OCI-LY3 (cell line): Measurements from ENCODE around the gene VPS13D.

ENCODE experiments used
- H2AFZ ChIP-seq: fragments of 200-600, 300-600 bp; shearing (Covaris generic); 2 replicates; pipeline ENCODE4 v1.6.0; 2014; ENCODE audit warnings: antibody characterized with exemption, low read depth, low read length
- H3K27ac ChIP-seq: fragments of 200-600, 300-600 bp; sonication (generic); 2 replicates; pipeline ENCODE4 v1.5.1; 2014; ENCODE audit warnings: mild to moderate bottlenecking, low read length, moderate library complexity, mixed read lengths
- H3K27me3 ChIP-seq: fragments of 200-600, 300-600 bp; sonication (generic); 2 replicates; pipeline ENCODE4 v1.6.1; 2014; ENCODE audit warnings: low read depth, low read length, mixed read lengths
- H3K36me3 ChIP-seq: fragments of 200-600, 300-600 bp; sonication (generic); replicated peaks from 2 replicates; pipeline ENCODE3; 2014; ENCODE audit warnings: low read depth, low read length, mixed read lengths
- H3K4me1 ChIP-seq: fragments of 300-600, 200-600 bp; sonication (generic); 2 replicates; pipeline ENCODE4 v1.6.1; 2014; ENCODE audit warnings: low read length, mixed read lengths
- H3K4me2 ChIP-seq: fragments of 200-600, 300-600 bp; sonication (generic); 2 replicates; pipeline ENCODE4 v1.6.1; 2014; ENCODE audit warnings: low read length, mixed read lengths
- H3K4me3 ChIP-seq: fragments of 300-600, 200-600 bp; sonication (generic); 2 replicates; pipeline ENCODE4 v1.5.1; 2014; ENCODE audit warnings: antibody characterized with exemption, mild to moderate bottlenecking, low read length, moderate library complexity
- H3K79me2 ChIP-seq: fragments of 300-600, 200-600 bp; shearing (Covaris generic); 2 replicates; pipeline ENCODE4 v1.6.1; 2014; ENCODE audit warnings: mild to moderate bottlenecking, low read length, mixed read lengths
- H3K9ac ChIP-seq: fragments of 300-600, 200-600 bp; shearing (Covaris generic); 2 replicates; pipeline ENCODE4 v1.6.0; 2014; ENCODE audit warnings: mild to moderate bottlenecking, low read length, moderate library complexity
- H3K9me3 ChIP-seq: fragments of 200-600, 300-600 bp; shearing (Covaris generic); 2 replicates; pipeline ENCODE4 v1.6.1; 2014; ENCODE audit warnings: low read length, mixed read lengths; ENCODE audit not compliant: insufficient read depth
- H4K20me1 ChIP-seq: fragments of 200-600, 300-600 bp; sonication (generic); 2 replicates; pipeline ENCODE4 v1.6.1; 2016; ENCODE audit warnings: low read length, mixed read lengths; ENCODE audit not compliant: insufficient read depth
- CTCF ChIP-seq: fragments of 200-600, 300-600 bp; sonication (generic); IDR thresholded peaks from 2 replicates; pipeline ENCODE4 v1.5.1; 2014; ENCODE audit warnings: antibody characterized with exemption, low read length, low read depth
- EZH2phosphoT487 ChIP-seq: fragments of 200-600 bp; shearing (Covaris generic); IDR thresholded peaks from 2 replicates; pipeline ENCODE4 v1.6.1; 2018; ENCODE audit warnings: antibody characterized with exemption, mixed run types, low read depth

VPS13D gene

GRCh38 chr1:12407050-12407961 lies 177.5 kb downstream of the VPS13D start:
- no peaks in the 10 kb centered on the region for H3K4me1 ChIP-seq
- no peaks in the 10 kb centered on the region for H3K79me2 ChIP-seq
- TF ChIP-seq EZH2phosphoT487 (no peak), CTCF (peak; percentile 49)
- no peak overlapping the region for H3K4me2 ChIP-seq
- H3K4me3 ChIP-seq: no peak overlapping the region
- H3K27me3 ChIP-seq: no peaks in the 10 kb centered on the region
- no peak overlapping the region for H3K9ac ChIP-seq
- H3K27ac ChIP-seq: no peak overlapping the region
- H3K36me3 ChIP-seq: peaks cover 9% of the 10 kb centered on the region
- H2AFZ ChIP-seq: no peak overlapping the region
- no peaks in the 10 kb centered on the region for H4K20me1 ChIP-seq
- H3K9me3 ChIP-seq: no peaks in the 10 kb centered on the region

GRCh38 chr1:12407962-12408454 lies 178.2 kb downstream of the VPS13D start:
- Histone ChIP-seq H3K27me3 (no peaks in the 10 kb centered on the region), H3K4me1 (no peaks in the 10 kb centered on the region), H3K9me3 (no peaks in the 10 kb centered on the region), H3K4me2 (no peak overlapping the region), H3K9ac (no peak overlapping the region), H3K27ac (no peak overlapping the region), H2AFZ (no peak overlapping the region), H4K20me1 (no peaks in the 10 kb centered on the region), H3K4me3 (no peak overlapping the region), H3K79me2 (no peaks in the 10 kb centered on the region), H3K36me3 (peaks cover 9% of the 10 kb centered on the region)
- TF ChIP-seq CTCF (no peak), EZH2phosphoT487 (no peak)

- no peak overlapping the region for H3K27ac ChIP-seq
- no peak for TF ChIP-seq CTCF
- TF ChIP-seq EZH2phosphoT487: no peak
- no peaks in the 10 kb centered on the region for H3K79me2 ChIP-seq
- no peaks in the 10 kb centered on the region for H3K4me1 ChIP-seq
- no peak overlapping the region for H3K4me2 ChIP-seq
- H2AFZ ChIP-seq: no peak overlapping the region
- no peaks in the 10 kb centered on the region for H3K9me3 ChIP-seq
- H3K27me3 ChIP-seq: no peaks in the 10 kb centered on the region
- no peak overlapping the region for H3K9ac ChIP-seq
- peaks cover 9% of the 10 kb centered on the region for H3K36me3 ChIP-seq
- no peaks in the 10 kb centered on the region for H4K20me1 ChIP-seq
- no peak overlapping the region for H3K4me3 ChIP-seq
Measured at GRCh38 chr1:12408662-12409061, 178.8 kb downstream of the VPS13D start.

- Histone ChIP-seq H3K27me3 (no peaks in the 10 kb centered on the region), H3K4me1 (no peaks in the 10 kb centered on the region), H3K4me2 (no peak overlapping the region), H3K4me3 (no peak overlapping the region), H2AFZ (no peak overlapping the region), H3K79me2 (no peaks in the 10 kb centered on the region), H3K27ac (no peak overlapping the region), H3K9ac (no peak overlapping the region), H4K20me1 (no peaks in the 10 kb centered on the region), H3K36me3 (peaks cover 9% of the 10 kb centered on the region), H3K9me3 (no peaks in the 10 kb centered on the region)
- TF ChIP-seq CTCF (no peak), EZH2phosphoT487 (no peak)
Measured at GRCh38 chr1:12409681-12410080, 179.9 kb downstream of the VPS13D start.
